C1 segment of cervical spinal cord (tissue), 14 donors: ENCODE data around the gene OR56A3.
"Not testable (repeated sequence)": the region's sequence is repeated elsewhere in the genome, so short reads cannot be mapped to it uniquely, and the experiment has no call there.

Source experiments
- DNase-seq, 14 donors: peaks; one replicate each; lab custom pipeline; 2025; lab: John Stamatoyannopoulos, UW

Gene OR56A3

GRCh38 chr11:5941951-5942350 lies at the start of gene OR56A3:
OR56A3 (plus strand) TSS chr11:5942251; CDS start chr11:5947347, 5,096 bp downstream.
- DNase-seq: no peak

- DNase-seq: no peak
These were observed 49.1 kb upstream of the OR56A3 start, which contains the start of gene OR52E5 for GRCh38 chr11:5892908-5893307. OR52E5 (plus strand) TSS chr11:5893208; CDS start chr11:5900777, 7,569 bp downstream.

- no peak for DNase-seq
These were observed 42.5 kb upstream of the OR56A3 start for GRCh38 chr11:5899534-5899933.

- no peak for DNase-seq
These were observed 31.5 kb upstream of the OR56A3 start for GRCh38 chr11:5910540-5910939.

GRCh38 chr11:5922749-5923426 lies 19.2 kb upstream of the OR56A3 start:
- no peak for DNase-seq

GRCh38 chr11:5923427-5923776 lies 18.6 kb upstream of the OR56A3 start:
- no peak for DNase-seq

- no peak for DNase-seq
These were observed 18.3 kb upstream of the OR56A3 start for GRCh38 chr11:5923794-5924193.

GRCh38 chr11:5928271-5928670 lies 13.8 kb upstream of the OR56A3 start:
- no peak for DNase-seq

GRCh38 chr11:5928811-5929210 lies 13.2 kb upstream of the OR56A3 start:
- DNase-seq: no peak

- DNase-seq: no peak
These were observed 12.3 kb upstream of the OR56A3 start for GRCh38 chr11:5929571-5930368.

GRCh38 chr11:5930614-5931013 lies 11.4 kb upstream of the OR56A3 start:
- DNase-seq: no peak

- no peak for DNase-seq
These were observed 11.0 kb upstream of the OR56A3 start for GRCh38 chr11:5931061-5931460.

- DNase-seq: no peak
These were observed 9.4 kb upstream of the OR56A3 start for GRCh38 chr11:5932671-5933070.

GRCh38 chr11:5933116-5933515 lies 8.9 kb upstream of the OR56A3 start:
- no peak for DNase-seq

GRCh38 chr11:5937868-5938602 lies 4.0 kb upstream of the OR56A3 start:
- no peak for DNase-seq

- no peak for DNase-seq
These were observed 3.5 kb upstream of the OR56A3 start for GRCh38 chr11:5938603-5938965.

- DNase-seq: no peak
These were observed 1.3 kb upstream of the OR56A3 start for GRCh38 chr11:5940748-5941147.

GRCh38 chr11:5955586-5955985 lies 13.5 kb downstream of the OR56A3 start:
- DNase-seq: no peak

GRCh38 chr11:5960704-5961320 lies 18.8 kb downstream of the OR56A3 start:
- not testable (repeated sequence) for DNase-seq

GRCh38 chr11:5966958-5967357 lies 24.9 kb downstream of the OR56A3 start:
- DNase-seq: no peak

GRCh38 chr11:5967708-5968107 lies 25.7 kb downstream of the OR56A3 start:
- no peak for DNase-seq

- no peak for DNase-seq
These were observed 26.3 kb downstream of the OR56A3 start, which contains the start of gene OR56A5 for GRCh38 chr11:5968394-5968793. OR56A5 (minus strand) TSS chr11:5968494; CDS start chr11:5968494, 0 bp downstream.
